Measurements from ENCODE around the gene SLC12A7. TPM values are rescaled to one million over a fixed set of nuclear protein-coding genes. Genes with fewer than 3 reads are reported as not detected.

Gene SLC12A7
- total and polyA plus RNA-seq, 11 donors = 66.3 to 159 (median 128) TPM

DNA sequence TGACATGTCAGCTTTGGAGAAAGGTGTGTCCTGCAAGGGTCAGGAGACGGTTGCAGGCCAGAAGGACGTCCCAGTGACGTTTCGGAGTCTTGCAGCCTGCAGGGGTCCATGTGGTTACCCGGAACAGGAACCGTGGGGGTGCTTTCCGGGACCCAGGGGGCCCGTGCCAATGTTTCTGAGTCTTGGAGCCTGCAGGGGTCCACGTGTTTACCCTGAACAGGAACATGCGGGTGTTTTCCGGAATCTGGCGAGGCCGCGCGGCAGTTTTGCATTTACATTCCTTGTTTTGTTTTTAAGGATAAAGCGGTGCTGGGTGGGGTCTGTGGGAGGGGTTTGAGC is 72.7 kb downstream of the SLC12A7 start:
- no peak for TF ChIP-seq POLR2A (IDR thresholded peaks at IDR 0.05)
- TF ChIP-seq, protein P1, sequence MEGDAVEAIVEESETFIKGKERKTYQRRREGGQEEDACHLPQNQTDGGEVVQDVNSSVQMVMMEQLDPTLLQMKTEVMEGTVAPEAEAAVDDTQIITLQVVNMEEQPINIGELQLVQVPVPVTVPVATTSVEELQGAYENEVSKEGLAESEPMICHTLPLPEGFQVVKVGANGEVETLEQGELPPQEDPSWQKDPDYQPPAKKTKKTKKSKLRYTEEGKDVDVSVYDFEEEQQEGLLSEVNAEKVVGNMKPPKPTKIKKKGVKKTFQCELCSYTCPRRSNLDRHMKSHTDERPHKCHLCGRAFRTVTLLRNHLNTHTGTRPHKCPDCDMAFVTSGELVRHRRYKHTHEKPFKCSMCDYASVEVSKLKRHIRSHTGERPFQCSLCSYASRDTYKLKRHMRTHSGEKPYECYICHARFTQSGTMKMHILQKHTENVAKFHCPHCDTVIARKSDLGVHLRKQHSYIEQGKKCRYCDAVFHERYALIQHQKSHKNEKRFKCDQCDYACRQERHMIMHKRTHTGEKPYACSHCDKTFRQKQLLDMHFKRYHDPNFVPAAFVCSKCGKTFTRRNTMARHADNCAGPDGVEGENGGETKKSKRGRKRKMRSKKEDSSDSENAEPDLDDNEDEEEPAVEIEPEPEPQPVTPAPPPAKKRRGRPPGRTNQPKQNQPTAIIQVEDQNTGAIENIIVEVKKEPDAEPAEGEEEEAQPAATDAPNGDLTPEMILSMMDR (IDR thresholded peaks at IDR 0.05) = no peak
- ATAC-seq (no peak), DNase-seq (peak in 1 of 5 donors; percentile 44)
- Histone ChIP-seq H3K27ac (no peak overlapping the region), H3K27me3 (no peaks in the 10 kb centered on the region), H3K4me1 (no peaks in the 10 kb centered on the region), H3K4me3 (no peak overlapping the region), H3K9me3 (no peaks in the 10 kb centered on the region), H3K36me3 (peaks cover 0 to 3% (median 0%) of the 10 kb centered on the region in 9 donors)
- 78 to 92% (median 89%) methylated on average over 14 to 16 of the region's 16 CpGs for WGBS, 4 donors
- intact Hi-C loops (cut with DNase I) = no loop called here

DNA sequence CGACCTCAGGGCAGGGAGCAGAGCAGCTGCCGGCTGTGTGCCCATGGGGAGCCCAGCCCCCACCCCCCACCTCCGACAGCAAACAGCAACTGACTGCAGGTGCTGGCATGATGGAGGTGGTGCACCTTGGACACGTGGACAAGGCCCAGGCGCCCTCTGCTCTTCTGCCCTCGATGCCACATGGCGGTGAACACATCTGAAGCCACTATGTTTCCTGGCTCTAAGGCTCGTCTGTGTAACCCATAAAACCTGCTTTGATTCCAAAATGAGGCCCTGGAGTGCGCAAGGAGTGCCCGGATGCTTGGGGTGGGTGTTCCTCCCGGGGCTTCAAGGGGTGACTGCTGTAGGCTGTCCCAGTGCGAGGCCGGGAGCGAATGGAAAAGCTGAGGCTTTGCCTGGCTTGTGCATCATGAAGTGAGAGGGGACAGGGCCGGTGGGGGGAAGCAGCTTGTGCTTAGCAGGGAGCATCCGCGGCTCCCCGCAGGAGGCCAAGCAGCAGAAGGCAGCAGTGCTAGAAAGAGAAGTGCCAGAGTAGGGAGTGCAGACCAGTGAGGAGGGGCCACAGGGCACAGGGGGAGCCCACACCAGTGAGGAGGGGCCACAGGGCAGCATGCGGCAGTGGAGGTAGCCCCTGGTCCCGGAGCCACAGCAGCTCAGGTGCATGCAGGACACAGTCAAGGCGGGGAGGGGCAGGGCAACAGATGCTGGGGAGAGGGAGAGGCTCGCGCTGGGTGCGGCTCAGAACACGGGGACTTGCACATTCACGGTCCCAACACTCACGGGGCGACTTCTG is 73.2 kb downstream of the SLC12A7 start:
- no peaks in the 10 kb centered on the region for H3K4me1 ChIP-seq
- WGBS, 4 donors = 81 to 89% (median 86%) methylated on average over 26 to 28 of the region's 28 CpGs
- no peak overlapping the region for H3K4me3 ChIP-seq
- intact Hi-C loops (cut with DNase I) = no loop called here
- H3K36me3 ChIP-seq = peaks cover 0 to 3% (median 0%) of the 10 kb centered on the region in 9 donors
- TF ChIP-seq, protein P1 (IDR thresholded peaks at IDR 0.05) = no peak
- no peak for TF ChIP-seq POLR2A (IDR thresholded peaks at IDR 0.05)
- peak in 2 of 5 donors; percentile 17 for DNase-seq
- no peak for ATAC-seq
- H3K27me3 ChIP-seq = no peaks in the 10 kb centered on the region
- H3K9me3 ChIP-seq = no peaks in the 10 kb centered on the region
- no peak overlapping the region for H3K27ac ChIP-seq

DNA sequence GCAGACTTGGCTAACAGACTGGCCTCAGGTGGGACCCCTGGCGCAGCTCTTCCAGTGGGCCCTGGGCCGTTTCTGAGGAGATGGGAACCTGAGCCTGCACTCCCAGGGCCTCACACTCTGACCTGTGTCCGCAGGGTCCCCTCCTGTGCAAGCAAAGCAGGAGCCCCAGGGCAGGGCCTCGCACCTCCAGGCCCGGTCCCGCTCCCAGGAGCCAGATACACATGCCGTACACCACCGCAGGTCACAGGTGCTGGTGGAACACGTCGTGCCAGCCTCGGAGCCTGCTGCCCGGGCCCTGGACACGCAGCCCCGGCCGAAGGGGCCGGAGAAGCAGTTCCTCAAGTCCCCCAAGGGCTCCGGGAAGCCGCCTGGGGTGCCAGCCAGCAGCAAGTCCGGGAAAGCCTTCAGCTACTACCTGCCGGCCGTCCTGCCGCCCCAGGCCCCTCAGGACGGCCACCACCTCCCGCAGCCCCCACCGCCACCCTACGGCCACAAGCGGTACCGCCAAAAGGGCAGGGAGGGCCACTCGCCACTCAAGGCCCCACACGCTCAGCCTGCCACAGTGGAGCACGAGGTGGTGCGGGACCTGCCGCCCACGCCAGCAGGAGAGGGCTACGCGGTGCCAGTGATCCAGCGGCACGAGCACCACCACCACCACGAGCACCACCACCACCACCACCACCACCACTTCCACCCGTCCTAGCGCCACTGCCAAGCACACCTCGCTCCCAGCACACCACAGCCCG is 74.0 kb downstream of the SLC12A7 start:
- intact Hi-C loops (cut with DNase I) = no loop called here
- WGBS, 4 donors = 95 to 96% (median 95%) methylated on average over 28 to 43 of the region's 43 CpGs
- ATAC-seq (no peak), DNase-seq (peak in 3 of 5 donors; percentile 17 to 55 (median 27))
- Histone ChIP-seq H3K36me3 (peaks cover 0 to 3% (median 0%) of the 10 kb centered on the region in 9 donors), H3K9me3 (no peaks in the 10 kb centered on the region), H3K27me3 (no peaks in the 10 kb centered on the region), H3K27ac (no peak overlapping the region), H3K4me1 (no peaks in the 10 kb centered on the region), H3K4me3 (no peak overlapping the region)
- TF ChIP-seq, protein P1 (IDR thresholded peaks at IDR 0.05) = no peak
- no peak for TF ChIP-seq POLR2A (IDR thresholded peaks at IDR 0.05)

DNA sequence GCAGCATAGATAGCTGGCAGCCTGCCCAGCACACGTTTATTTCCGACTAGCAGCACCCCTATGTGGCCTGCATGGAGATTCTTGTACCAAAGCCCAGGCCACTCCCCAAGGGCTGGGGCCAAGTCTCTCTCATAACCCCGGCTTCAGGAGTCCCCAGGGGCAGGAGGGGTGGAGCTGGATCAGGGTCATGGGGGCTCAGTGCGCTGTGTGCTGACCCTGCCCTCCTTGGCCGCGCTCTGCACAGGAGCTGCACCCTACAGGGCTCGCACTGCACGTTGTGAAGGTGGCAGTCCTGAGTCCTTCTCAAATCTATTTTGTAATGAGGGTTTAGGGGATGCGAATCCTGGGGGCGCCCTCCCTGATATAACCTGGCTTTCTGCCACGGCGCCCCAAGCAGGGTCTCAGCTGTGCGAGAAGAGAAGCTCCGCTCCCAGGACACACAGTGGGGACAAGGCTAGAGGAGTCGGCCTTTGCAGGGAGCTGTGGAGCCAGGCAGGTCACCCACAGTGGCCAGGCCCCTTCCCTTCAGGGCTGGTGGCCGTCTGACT is 74.7 kb downstream of the SLC12A7 start:
- intact Hi-C loops (cut with DNase I) = no loop called here
- ATAC-seq (peak in 2 of 4 donors; percentile 15 to 19), DNase-seq (peak in 3 of 5 donors; percentile 23 to 51 (median 29))
- Histone ChIP-seq H3K4me1 (no peaks in the 10 kb centered on the region), H3K27me3 (no peaks in the 10 kb centered on the region), H3K36me3 (peaks cover 0 to 3% (median 0%) of the 10 kb centered on the region in 9 donors), H3K4me3 (no peak overlapping the region), H3K27ac (no peak overlapping the region), H3K9me3 (no peaks in the 10 kb centered on the region)
- 44 to 75% (median 71%) methylated on average over 5 to 16 of the region's 16 CpGs for WGBS, 4 donors
- no peak for TF ChIP-seq POLR2A (IDR thresholded peaks at IDR 0.05)
- TF ChIP-seq, protein P1 (IDR thresholded peaks at IDR 0.05) = no peak

All from heart left ventricle (tissue), 16 donors.